ENCODE data around the gene ARID5B.

ARID5B gene

DNA sequence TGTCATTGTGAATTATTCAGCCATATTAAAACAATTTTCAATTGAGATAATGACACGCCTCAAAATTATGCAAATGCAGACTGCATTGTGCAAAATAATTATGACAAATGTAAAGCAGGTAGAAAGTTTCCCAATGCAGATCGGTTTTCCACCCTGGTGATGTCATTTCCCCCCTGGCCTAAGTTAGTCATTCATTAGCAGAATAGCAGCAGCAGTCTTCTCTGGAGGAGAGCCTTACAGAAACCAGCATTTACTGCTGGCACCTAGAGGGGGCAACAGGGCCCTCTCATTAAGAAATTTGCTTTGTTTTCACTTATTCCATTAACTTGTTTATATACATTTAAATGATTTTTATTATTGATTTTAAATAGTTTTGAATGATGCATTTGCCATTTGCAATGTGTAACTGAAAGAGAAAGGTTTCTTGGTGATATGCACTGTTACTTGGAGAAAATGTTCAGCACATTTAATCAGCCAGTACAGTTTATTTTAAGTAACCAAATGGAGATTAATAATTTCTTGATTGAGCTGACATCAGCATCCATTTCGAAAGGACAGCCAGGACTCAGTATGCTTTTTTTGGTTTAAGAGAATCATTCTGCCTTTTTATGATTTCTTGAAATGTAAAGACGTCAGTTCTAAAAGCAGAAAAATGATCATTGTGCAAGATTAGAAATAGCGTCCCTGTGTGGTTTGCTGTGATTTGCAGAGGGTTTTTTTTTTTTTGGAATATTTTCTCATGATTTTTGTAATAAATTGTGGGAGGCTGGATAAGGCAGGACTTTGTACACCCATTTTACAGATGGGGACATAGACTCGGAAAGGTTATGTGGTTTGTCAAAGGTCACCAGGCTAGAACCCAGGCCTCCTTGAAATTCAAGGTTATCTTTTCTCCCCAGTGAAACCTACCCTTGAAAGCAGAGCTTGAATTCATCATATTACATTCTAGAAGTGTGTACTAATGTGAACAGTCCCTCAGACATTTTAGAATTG is 3.5 kb downstream of the ARID5B start:
- no peak for DNase-seq

DNA sequence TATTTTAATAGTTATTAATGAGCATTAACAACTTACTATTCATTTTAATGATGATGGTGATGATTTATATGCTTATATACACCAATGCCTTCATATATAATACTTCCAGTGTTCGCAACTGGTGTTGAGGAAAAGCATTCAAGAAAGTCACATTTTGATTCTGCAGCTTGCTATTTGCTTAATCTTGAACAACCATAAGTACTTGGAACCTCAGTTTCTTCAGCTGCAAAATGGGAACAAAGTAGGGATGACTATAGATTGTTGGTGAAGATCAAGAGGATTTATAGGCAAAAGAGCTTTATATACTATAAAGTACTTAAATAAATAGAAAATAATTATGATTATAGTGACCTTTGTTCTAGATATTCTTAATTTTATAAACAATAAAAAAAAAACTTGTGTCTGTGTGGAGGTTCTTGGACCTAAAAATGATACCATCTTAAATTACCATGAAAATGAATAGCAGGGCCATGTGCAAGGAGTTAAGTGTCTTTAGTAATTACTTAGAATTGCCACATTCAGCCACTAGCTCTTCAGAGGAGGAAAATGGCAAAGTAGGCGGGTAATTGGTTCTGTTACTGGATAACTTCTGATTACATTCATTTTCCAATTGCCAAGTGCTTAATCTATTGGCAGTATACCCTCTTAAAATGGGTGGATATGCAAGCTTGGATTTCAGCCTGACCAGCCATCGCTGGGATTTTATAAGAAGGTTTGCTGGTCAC is 4.5 kb downstream of the ARID5B start:
- no peak for DNase-seq

- no peak for DNase-seq
Measured at GRCh38 chr10:61906562-61906901, 5.0 kb downstream of the ARID5B start.

DNA sequence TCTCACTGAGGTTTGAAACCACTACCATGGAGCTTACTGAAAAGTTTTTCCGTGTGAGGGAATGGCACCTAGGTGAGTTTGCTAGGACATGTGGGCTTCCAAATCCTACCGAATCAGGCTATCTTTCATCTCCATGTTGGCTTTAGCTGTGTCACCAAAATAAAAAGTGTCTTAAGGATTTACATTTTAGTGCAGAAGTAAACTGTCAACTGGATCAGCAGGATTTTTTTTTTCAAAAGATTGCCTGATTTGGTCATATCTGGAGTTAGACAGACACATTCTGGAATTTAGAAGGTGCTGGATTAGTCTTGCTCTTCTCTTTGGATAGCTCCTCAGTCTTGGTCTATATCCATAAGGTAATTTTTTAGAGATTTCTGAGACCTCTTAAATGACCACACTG is 5.5 kb downstream of the ARID5B start:
- no peak for DNase-seq

DNA sequence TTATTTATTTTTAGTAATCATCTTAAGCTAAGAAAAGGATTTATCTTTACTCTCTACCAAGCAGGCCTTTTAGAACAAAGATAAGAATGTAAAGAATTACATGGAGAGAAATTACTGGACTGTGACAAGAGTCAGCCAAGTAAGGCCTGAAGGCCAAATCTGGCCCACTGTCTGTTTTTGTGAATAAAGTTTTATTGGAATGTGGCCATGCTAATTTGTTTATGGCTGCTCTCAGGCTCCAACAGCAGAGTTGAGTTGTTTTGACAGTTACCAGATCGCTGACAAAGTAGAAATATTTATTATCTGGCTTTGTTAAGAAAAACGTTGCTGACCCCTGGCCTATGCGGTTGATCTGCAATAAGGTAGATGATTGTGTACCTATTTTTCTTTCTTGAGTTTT is 6.1 kb downstream of the ARID5B start:
- no peak for DNase-seq

DNA sequence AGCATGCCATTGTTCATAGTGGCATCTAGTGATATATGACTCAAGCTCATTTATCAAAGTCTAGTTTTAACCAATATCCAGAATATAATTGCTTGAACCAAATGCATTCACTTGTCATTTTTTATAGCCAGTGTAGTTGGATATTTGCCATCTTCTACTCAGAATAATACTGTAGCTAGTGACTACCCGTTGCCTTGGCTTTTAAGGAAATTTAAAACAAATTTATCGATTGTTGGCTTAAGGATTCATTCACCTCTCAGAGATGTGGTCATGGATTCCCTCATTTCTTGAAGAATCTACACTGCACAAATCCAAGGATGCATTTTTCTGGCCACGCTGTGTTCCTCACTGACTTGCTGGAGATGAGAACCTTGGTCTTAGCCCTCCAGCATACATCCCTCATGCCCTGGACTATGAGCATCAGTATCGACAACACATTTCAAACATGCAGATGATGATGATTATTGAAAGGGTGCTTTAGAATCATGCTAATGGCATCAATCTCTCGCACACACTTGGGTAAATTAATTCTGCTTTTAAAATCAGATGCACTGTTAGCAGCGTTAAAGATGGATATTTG is 8.8 kb downstream of the ARID5B start:
- no peak for DNase-seq

DNA sequence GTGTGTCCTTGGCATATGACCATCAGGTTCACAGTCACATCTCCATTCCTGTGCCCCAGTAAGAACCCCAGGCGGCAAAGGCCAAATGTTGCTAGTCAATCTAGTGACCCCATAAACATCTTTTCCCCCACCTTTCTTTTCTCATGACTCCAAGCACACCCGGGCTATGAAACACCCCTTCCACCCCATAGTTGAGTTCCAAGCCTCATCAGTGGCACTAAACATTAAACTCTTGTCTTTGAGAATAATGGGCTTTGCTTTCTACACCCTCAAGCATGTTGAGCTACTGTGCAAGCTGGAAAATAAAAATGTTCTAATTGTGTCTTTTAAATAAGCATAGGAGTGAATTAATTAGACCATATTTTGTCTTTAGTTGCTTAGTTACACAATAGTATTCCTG is 9.4 kb downstream of the ARID5B start:
- no peak for DNase-seq

GRCh38 chr10:61911425-61911824 is 9.9 kb downstream of the ARID5B start:
- DNase-seq, result no peak

- DNase-seq, result no peak
Measured at GRCh38 chr10:61912981-61913380, 11.5 kb downstream of the ARID5B start.

- DNase-seq, result no peak
Measured at GRCh38 chr10:61918140-61918539, 16.6 kb downstream of the ARID5B start.

GRCh38 chr10:61918989-61919388 is 17.5 kb downstream of the ARID5B start:
- DNase-seq, result no peak

- DNase-seq, result no peak
Measured at GRCh38 chr10:61919646-61920215, 18.2 kb downstream of the ARID5B start.

DNA sequence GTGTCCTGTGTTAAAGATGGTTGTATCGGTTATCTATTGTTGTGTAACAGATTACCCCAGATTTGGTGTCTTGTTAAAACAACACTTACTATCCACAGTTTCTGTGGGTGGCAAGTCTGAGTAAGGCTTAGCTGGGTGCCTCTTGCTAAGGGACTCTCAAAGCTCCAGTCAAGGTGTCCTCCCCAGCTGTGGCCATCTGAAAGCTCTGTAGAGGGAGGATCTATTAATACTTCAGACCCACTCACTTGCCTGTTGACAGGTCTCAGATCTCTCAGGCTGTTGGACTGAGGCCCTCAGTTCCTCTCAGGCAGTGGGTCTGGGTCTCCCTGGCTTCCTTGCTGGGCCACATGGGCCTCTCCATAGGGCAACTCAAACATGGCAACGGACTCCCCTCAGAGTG is 19.6 kb downstream of the ARID5B start:
- no peak for DNase-seq

GRCh38 chr10:61923210-61923949 is 21.9 kb downstream of the ARID5B start:
- DNase-seq, result no peak

- DNase-seq, result no peak
Measured at GRCh38 chr10:61923950-61924274, 22.4 kb downstream of the ARID5B start.

DNA sequence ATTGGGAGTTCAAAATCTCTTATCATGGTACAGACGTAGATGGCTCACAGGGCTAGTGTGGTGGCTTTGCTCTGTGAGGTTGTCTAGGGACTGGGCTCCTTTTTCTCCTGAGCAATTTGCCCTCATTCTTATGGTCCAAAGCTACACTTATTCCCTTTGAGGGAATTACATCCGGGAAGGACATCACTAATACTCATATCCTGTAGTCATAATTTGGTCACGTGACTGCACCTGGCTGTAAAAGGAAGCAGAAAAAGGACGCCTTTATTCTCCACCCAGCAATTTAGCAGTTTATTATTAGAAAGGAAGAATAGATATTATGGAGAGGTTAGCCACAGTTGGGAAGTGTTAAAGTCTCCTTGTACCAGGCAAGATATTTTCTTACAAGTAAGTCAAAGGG is 28.1 kb downstream of the ARID5B start:
- no peak for DNase-seq

DNA sequence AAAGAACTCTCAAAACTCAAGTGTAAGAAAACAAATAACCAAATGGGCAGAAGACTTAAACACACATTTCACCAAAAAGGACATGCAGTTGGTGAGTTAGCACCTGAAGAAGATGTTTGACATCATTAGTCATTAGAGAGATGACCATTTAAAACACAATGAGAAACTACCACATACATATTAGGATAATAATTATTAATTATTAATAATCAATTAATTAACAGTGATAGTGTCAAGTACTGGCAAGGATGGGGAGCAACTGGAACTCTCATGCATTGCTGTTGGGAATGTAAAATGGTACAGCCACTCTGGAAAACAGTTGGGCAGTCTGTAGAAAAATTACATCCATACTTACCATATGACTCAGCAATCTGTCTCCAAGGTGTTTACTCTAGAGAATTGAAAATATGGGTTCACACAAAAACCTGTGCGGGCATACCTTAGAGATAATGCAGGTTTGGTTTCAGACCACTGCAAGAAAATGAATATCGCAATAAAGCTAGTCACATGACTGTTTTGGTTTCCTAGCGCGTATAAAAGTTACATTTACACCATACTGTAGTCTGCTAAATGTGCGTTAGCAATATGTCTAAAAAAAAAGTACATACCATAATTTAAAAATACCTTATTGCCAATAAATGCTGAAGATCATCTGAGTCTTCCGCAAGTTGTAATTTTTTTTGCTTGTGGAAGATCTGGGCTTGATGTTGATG is 30.3 kb downstream of the ARID5B start:
- DNase-seq, result no peak

GRCh38 chr10:61933859-61934555 is 32.5 kb downstream of the ARID5B start:
- no peak for DNase-seq

DNA sequence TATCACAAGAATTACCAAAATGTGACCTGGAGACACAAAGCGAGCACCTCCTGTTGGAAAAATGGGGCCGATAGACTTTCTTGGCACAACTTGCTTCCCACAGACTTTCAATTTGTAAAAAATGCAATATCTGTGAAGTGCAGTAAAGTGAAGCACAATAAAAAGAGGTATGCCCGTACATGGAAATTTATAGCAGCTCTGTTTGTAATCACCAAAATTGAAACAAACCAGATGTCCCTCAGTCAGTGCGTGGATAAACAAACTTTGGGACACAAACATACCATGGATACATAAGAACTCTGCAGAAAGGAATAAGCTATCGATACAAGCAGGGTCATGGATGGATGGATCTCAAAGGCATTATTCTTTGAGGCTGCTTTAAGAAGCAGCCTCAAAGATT is 33.6 kb downstream of the ARID5B start:
- DNase-seq, result no peak

DNA sequence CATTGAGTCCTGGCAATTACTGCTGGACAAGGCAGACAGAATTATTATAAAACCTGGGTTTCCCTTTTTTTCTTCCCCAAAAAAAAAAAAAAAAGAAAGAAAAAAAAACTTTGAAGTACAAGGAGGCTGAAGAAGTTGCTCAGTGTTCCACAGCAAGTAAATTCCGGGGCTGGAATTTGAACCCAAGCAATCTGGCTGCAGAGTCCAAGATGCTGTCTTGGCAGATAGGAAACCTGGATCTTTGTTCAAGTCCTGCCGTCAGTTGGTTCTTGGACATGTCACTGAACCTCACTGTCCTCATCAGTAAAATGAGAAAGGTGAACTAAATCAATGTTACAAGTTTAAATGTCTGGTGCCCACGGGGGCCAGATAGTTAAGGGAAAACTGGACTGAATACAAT is 35.3 kb downstream of the ARID5B start:
- DNase-seq, result no peak

GRCh38 chr10:61937631-61938351 is 36.3 kb downstream of the ARID5B start:
- no peak for DNase-seq
